MM.1S (cell line): Measurements from ENCODE around the gene KTN1.

ENCODE experiments used
- DNase-seq: peaks from one replicate; pipeline ENCODE4 v3.0.0-alpha.2; 2015
- H2AFZ ChIP-seq: fragments of 300-600 bp; sonication (generic); 2 replicates; pipeline ENCODE4 v1.6.0; 2016; ENCODE audit warnings: antibody characterized with exemption, low read length
- H3F3A ChIP-seq: fragments of 300-600 bp; sonication (generic); 2 replicates; pipeline ENCODE4 v1.6.1; 2016; ENCODE audit warnings: mild to moderate bottlenecking, antibody characterized with exemption, low read length, moderate library complexity, mixed read lengths; ENCODE audit not compliant: insufficient read depth
- H3K27ac ChIP-seq: fragments of 300-600 bp; sonication (generic); 2 replicates; pipeline ENCODE4 v1.5.1; 2016; ENCODE audit warnings: mild to moderate bottlenecking, low read length
- H3K27me3 ChIP-seq: fragments of 300-600 bp; sonication (generic); replicated peaks from 2 replicates; pipeline ENCODE4 v1.6.0; 2016; ENCODE audit warnings: low read length; ENCODE audit not compliant: insufficient read depth
- H3K36me3 ChIP-seq: fragments of 300-600 bp; sonication (generic); replicated peaks from 2 replicates; pipeline ENCODE4 v1.6.1; 2016; ENCODE audit warnings: mild to moderate bottlenecking, low read length, mixed read lengths; ENCODE audit not compliant: insufficient read depth
- H3K4me1 ChIP-seq: fragments of 300-600 bp; sonication (generic); 2 replicates; pipeline ENCODE4 v1.6.1; 2016; ENCODE audit warnings: low read length, mixed read lengths
- H3K4me2 ChIP-seq: fragments of 300-600 bp; sonication (generic); 2 replicates; pipeline ENCODE4 v1.6.0; 2016; ENCODE audit warnings: low read depth, low read length
- H3K4me3 ChIP-seq: fragments of 300-600 bp; sonication (generic); 2 replicates; pipeline ENCODE4 v1.5.1; 2016; ENCODE audit warnings: low read length, mixed read lengths
- H3K79me2 ChIP-seq: fragments of 300-600 bp; sonication (generic); 2 replicates; pipeline ENCODE4 v1.6.1; 2016; ENCODE audit warnings: mixed run types, low read length, mixed read lengths
- H3K9ac ChIP-seq: fragments of 300-600 bp; sonication (generic); 2 replicates; pipeline ENCODE4 v1.6.1; 2016; ENCODE audit warnings: low read length, mixed read lengths
- H3K9me2 ChIP-seq: fragments of 300-600 bp; sonication (generic); replicated peaks from 2 replicates; pipeline ENCODE4 v1.6.1; 2016; ENCODE audit warnings: mild to moderate bottlenecking, low read length, mixed read lengths; ENCODE audit not compliant: insufficient read depth
- H3K9me3 ChIP-seq: fragments of 300-600 bp; sonication (generic); replicated peaks from 2 replicates; pipeline ENCODE4 v1.6.1; 2016; ENCODE audit warnings: mild to moderate bottlenecking, low read length, mixed read lengths; ENCODE audit not compliant: insufficient read depth
- H4K20me1 ChIP-seq: fragments of 300-600 bp; sonication (generic); 2 replicates; pipeline ENCODE4 v1.6.1; 2016; ENCODE audit warnings: mild to moderate bottlenecking, low read length, moderate library complexity, mixed read lengths; ENCODE audit not compliant: insufficient read depth
- CTCF ChIP-seq: fragments of 300-600 bp; sonication (generic); IDR thresholded peaks from 2 replicates; pipeline ENCODE4 v1.5.1; 2016; ENCODE audit warnings: antibody characterized with exemption, low read length, mixed read lengths
- EZH2 ChIP-seq: fragments of 300-600 bp; sonication (generic); optimal IDR thresholded peaks from 2 replicates; pipeline ENCODE3; 2017; ENCODE audit warnings: low read depth, mild to moderate bottlenecking, antibody characterized with exemption, low read length, mixed read lengths
- EZH2phosphoT487 ChIP-seq: fragments of 300-600 bp; sonication (generic); IDR thresholded peaks from 2 replicates; pipeline ENCODE4 v1.6.1; 2018; ENCODE audit warnings: antibody characterized with exemption, low read length

The KTN1 gene

GRCh38 chr14:55556929-55557623, 22.9 kb upstream of the KTN1 start:
- Histone ChIP-seq H3K36me3 (no peaks in the 10 kb centered on the region), H3K4me2 (no peak overlapping the region), H3K27ac (no peak overlapping the region), H3K9me2 (no peaks in the 10 kb centered on the region), H3K79me2 (no peaks in the 10 kb centered on the region), H3K27me3 (no peaks in the 10 kb centered on the region), H3F3A (no peaks in the 10 kb centered on the region), H4K20me1 (no peaks in the 10 kb centered on the region), H3K4me1 (no peaks in the 10 kb centered on the region), H2AFZ (no peak overlapping the region), H3K9me3 (no peaks in the 10 kb centered on the region), H3K4me3 (no peak overlapping the region), H3K9ac (no peak overlapping the region)
- TF ChIP-seq CTCF = no peak
- TF ChIP-seq EZH2phosphoT487 = no peak
- no peak for TF ChIP-seq EZH2
- DNase-seq = no peak

- TF ChIP-seq CTCF (no peak), EZH2 (no peak), EZH2phosphoT487 (no peak)
- H3K9me3 ChIP-seq = no peaks in the 10 kb centered on the region
- H3K27me3 ChIP-seq = no peaks in the 10 kb centered on the region
- H3K9ac ChIP-seq = no peak overlapping the region
- H3K4me2 ChIP-seq = no peak overlapping the region
- no peak overlapping the region for H3K4me3 ChIP-seq
- H3K36me3 ChIP-seq = no peaks in the 10 kb centered on the region
- no peak overlapping the region for H2AFZ ChIP-seq
- H3K9me2 ChIP-seq = no peaks in the 10 kb centered on the region
- H4K20me1 ChIP-seq = no peaks in the 10 kb centered on the region
- no peak for DNase-seq
- no peaks in the 10 kb centered on the region for H3K79me2 ChIP-seq
- H3K27ac ChIP-seq = no peak overlapping the region
- H3K4me1 ChIP-seq = no peaks in the 10 kb centered on the region
- H3F3A ChIP-seq = no peaks in the 10 kb centered on the region
Observed at GRCh38 chr14:55562135-55562534, 17.9 kb upstream of the KTN1 start.

GRCh38 chr14:55568618-55569017, 11.4 kb upstream of the KTN1 start:
- no peak for DNase-seq

More at GRCh38 chr14:55568618-55569017, 11.4 kb upstream of the KTN1 start:
- Histone ChIP-seq H3F3A (no peaks in the 10 kb centered on the region), H3K4me1 (no peaks in the 10 kb centered on the region), H3K9me2 (no peaks in the 10 kb centered on the region), H4K20me1 (no peaks in the 10 kb centered on the region), H2AFZ (no peak overlapping the region), H3K27ac (no peak overlapping the region), H3K79me2 (no peaks in the 10 kb centered on the region), H3K9me3 (no peaks in the 10 kb centered on the region), H3K36me3 (no peaks in the 10 kb centered on the region), H3K4me2 (no peak overlapping the region), H3K27me3 (no peaks in the 10 kb centered on the region), H3K9ac (no peak overlapping the region), H3K4me3 (no peak overlapping the region)
- TF ChIP-seq EZH2phosphoT487 (no peak), EZH2 (no peak), CTCF (no peak)
